Measurements from ENCODE around the gene HIF3A. TPM values are rescaled to one million over a fixed set of nuclear protein-coding genes. Genes with fewer than 3 reads are reported as not detected.

The HIF3A gene
- total and polyA plus RNA-seq, 2 of the 4 experiments (the other 2 are of a cell fraction) = 0.02 TPM; not detected in 1

GRCh38 chr19:46317339-46317738 lies 20.5 kb downstream of the HIF3A start:
- Histone ChIP-seq H3K18ac (ENCODE audit: low read depth, low read length) (no peak overlapping the region), H3K9me3 (ENCODE audit: control insufficient read depth, insufficient read depth, low read length) (no peaks in the 10 kb centered on the region), H2AFZ (replicated peaks; ENCODE audit: low read length, poor library complexity) (no peak overlapping the region), H3K27me3 (ENCODE audit: control insufficient read depth, insufficient read depth, low read length) (peaks cover 3% of the 10 kb centered on the region; the same call in 1 of the 2 replicates), H2BK20ac (ENCODE audit: low read depth, low read length) (no peak overlapping the region), H4K20me1 (ENCODE audit: insufficient read depth, low read length) (no peaks in the 10 kb centered on the region), H3K14ac (replicated peaks; ENCODE audit: low read depth, low read length) (no peak overlapping the region), H2AK5ac (ENCODE audit: low read depth, low read length) (no peak overlapping the region), H3K4ac (ENCODE audit: low read depth, low read length) (no peak overlapping the region), H2BK15ac (ENCODE audit: low read depth, low read length) (no peak overlapping the region), H3K23ac (ENCODE audit: low read depth, low read length) (no peak overlapping the region), H3K9ac (ENCODE audit: low read depth, low read length) (no peak overlapping the region), H3K4me1 (ENCODE audit: control insufficient read depth, insufficient read depth, low read length) (no peaks in the 10 kb centered on the region), H3K79me1 (ENCODE audit: low read depth in 1 of 2, low read length in 2 of 2) (no peaks in the 10 kb centered on the region), H2AK9ac (replicated peaks; ENCODE audit: low read depth, low read length, poor library complexity) (no peak overlapping the region), H4K91ac (ENCODE audit: insufficient read depth, low read depth, low read length) (no peak overlapping the region), H3K36me3 (ENCODE audit: control insufficient read depth, insufficient read depth, low read length) (no peaks in the 10 kb centered on the region), H4K5ac (ENCODE audit: low read depth, low read length) (no peak overlapping the region), H3K4me3 (ENCODE audit: insufficient read depth, low read depth, low read length) (no peak overlapping the region), H3K56ac (ENCODE audit: extremely low read depth, insufficient read depth, low read length) (no peak overlapping the region), H3K4me2 (ENCODE audit: low read depth, low read length) (no peak overlapping the region), H3K27ac (ENCODE audit: insufficient read depth, low read length) (no peak overlapping the region), H2BK120ac (ENCODE audit: low read depth, low read length) (no peak overlapping the region), H4K8ac (ENCODE audit: low read depth in 2 of 2, low read length in 2 of 2) (no peak overlapping the region), H2BK5ac (ENCODE audit: low read depth, low read length, poor library complexity, severe bottlenecking) (no peak overlapping the region), H3K9me1 (ENCODE audit: insufficient read depth, low read length) (no peaks in the 10 kb centered on the region)
- intact Hi-C loops (cut with micrococcal nuclease) (no loop called here), in situ Hi-C loops (cut with MboI; ENCODE audit: low sequenced_read_pairs) (no loop called here), dilution Hi-C loops (cut with HindIII; ENCODE audit: low sequenced_read_pairs, unreplicated experiment) (no loop called here)
- TF ChIP-seq USF2 (IDR thresholded peaks at IDR 0.05; ENCODE audit: low read depth, low read length) (no peak), RCOR1 (IDR thresholded peaks at IDR 0.05; ENCODE audit: insufficient replicate concordance, low read length) (no peak), BHLHE40 (IDR thresholded peaks at IDR 0.05; ENCODE audit: low read depth, low read length) (no peak), CEBPB (IDR thresholded peaks at IDR 0.05; ENCODE audit: low read depth, low read length) (no peak), MAFK (IDR thresholded peaks at IDR 0.05; ENCODE audit: low read depth, low read length) (no peak), RAD21 (IDR thresholded peaks at IDR 0.05; ENCODE audit: low read length) (no peak), POLR2A (IDR thresholded peaks at IDR 0.05; ENCODE audit: low read depth, low read length) (no peak), CTCF (conservative IDR thresholded peaks at IDR 0.05; ENCODE audit: low read depth, low read length) (no peak), SMC3 (IDR thresholded peaks at IDR 0.05; ENCODE audit: low read depth, low read length) (no peak), ELK1 (IDR thresholded peaks at IDR 0.05; ENCODE audit: borderline replicate concordance, low read depth, low read length) (no peak), FOS (IDR thresholded peaks at IDR 0.05; ENCODE audit: low read depth, low read length) (no peak), RFX5 (IDR thresholded peaks at IDR 0.05; ENCODE audit: low read depth, low read length) (no peak), MXI1 (IDR thresholded peaks at IDR 0.05; ENCODE audit: borderline replicate concordance, low read depth, low read length) (no peak), CHD1 (IDR thresholded peaks at IDR 0.05; ENCODE audit: low read depth, low read length) (no peak)
- ATAC-seq (ENCODE audit: low read depth) (no peak), DNase-seq (no peak)
- 34% methylated on average over 2 of the region's 2 CpGs; no CpG with 5 or more reads in 1 of the 2 experiments for WGBS, 2 experiments (ENCODE audit: extremely low coverage in 2 of 2, insufficient read length in 1 of 2)
- CTCF ChIA-PET = no interaction called here
- POLR2A ChIA-PET (ENCODE audit: unreplicated experiment) = interaction anchor here (0.6 kb wide), 1 partner anchor 227 kb away, joined by 19 read pairs; no protein-coding TSS in a partner anchor
- BruUV-seq (replicated peaks) = no TSS peak
